ENCODE measurements around the gene PIM1.
A peak's percentile ranks its signal among the peaks of the same experiment; 100 is the strongest.

The PIM1 gene

DNA sequence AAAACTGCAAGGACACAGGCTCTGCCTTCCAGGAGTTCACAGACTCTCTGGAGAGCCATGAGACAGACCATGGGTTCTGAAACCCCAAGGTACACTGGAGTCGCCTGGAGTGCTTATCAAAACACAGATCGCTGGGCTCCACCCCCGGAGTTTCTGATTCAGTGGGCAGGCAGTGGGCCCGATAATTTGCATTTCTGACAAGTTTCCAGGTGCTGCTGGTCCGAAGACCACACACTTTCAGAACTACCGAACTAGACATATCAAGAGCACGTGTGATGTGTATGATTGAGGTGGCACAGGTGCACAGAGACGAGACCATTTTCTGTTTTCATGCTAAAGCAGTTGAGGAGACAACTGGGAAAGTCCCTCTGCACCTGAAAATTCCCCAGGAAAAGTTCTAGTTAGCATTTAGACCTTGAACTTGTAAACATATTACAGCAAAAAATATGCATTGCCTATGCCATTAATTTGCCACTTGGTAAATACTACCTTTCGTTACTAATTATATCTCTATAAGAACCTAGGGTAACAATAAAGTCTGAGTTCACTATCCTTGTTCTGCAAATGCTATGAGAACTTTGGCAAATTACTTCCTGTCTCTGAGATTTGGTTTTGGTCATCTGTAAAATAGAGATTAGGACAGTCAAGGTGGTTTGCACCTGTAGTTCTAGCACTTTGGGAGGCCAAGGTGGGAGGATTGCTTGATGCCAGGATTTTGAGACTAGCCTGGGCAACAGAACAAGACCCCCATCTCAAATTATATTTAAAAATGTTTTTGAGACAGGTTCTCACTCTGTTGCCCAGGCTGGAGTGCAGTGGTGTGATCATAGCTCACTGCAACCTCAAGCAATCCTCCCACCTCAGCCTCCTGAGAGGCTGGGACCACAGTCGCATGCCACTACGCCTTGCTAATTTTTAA lies 14.3 kb upstream of the PIM1 start:
- Histone ChIP-seq H3K27me3 (ENCODE audit: control insufficient read depth in 1 of 2, insufficient read depth in 2 of 2, low read length in 2 of 2) (no peaks in the 10 kb centered on the region), H3K27ac (ENCODE audit: low read depth, low read length) (no peak overlapping the region), H3K4me1 (ENCODE audit: control insufficient read depth in 1 of 2, insufficient read depth in 2 of 2, low read length in 2 of 2) (peaks cover 18 to 19% of the 10 kb centered on the region in 2 donors), H3K9ac (ENCODE audit: low read depth in 1 of 2, low read length in 2 of 2) (no peak overlapping the region), H3K9me3 (ENCODE audit: control insufficient read depth in 1 of 2, low read length in 2 of 2) (no peaks in the 10 kb centered on the region), H3K4me3 (ENCODE audit: low read depth in 1 of 2, low read length in 2 of 2) (peak overlapping the region in 1 of 2 donors; percentile 32), H3K36me3 (ENCODE audit: control insufficient read depth in 1 of 2, insufficient read depth in 2 of 2, low read length in 2 of 2) (no peaks in the 10 kb centered on the region)

DNA sequence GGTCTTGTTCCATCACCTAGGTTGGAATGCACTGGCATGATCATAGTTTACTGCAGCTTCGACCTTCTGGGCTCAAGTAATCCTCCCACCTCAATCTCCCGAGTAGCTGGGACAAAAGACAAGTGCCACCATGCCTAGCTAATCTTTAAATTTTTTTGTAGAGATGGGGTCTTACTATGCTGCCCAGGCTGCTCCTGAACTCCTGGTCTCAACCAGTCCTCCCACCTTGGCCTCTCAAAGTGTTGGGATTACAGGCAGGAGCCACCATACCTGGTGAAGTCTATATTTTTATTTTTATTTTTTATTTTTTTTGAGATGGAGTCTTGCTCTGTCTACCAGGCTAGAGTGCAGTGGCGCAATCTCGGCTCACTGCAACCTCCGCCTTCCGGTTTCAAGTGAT lies 11.4 kb upstream of the PIM1 start:
- H3K9ac ChIP-seq (ENCODE audit: low read depth in 1 of 2, low read length in 2 of 2): no peak overlapping the region
- no peaks in the 10 kb centered on the region for H3K36me3 ChIP-seq (ENCODE audit: control insufficient read depth in 1 of 2, insufficient read depth in 2 of 2, low read length in 2 of 2)
- H3K27me3 ChIP-seq (ENCODE audit: control insufficient read depth in 1 of 2, insufficient read depth in 2 of 2, low read length in 2 of 2): no peaks in the 10 kb centered on the region
- no peak overlapping the region for H3K27ac ChIP-seq (ENCODE audit: low read depth, low read length)
- H3K4me1 ChIP-seq (ENCODE audit: control insufficient read depth in 1 of 2, insufficient read depth in 2 of 2, low read length in 2 of 2): peaks cover 18 to 26% of the 10 kb centered on the region in 2 donors
- H3K4me3 ChIP-seq (ENCODE audit: low read depth in 1 of 2, low read length in 2 of 2): no peak overlapping the region
- no peaks in the 10 kb centered on the region for H3K9me3 ChIP-seq (ENCODE audit: control insufficient read depth in 1 of 2, low read length in 2 of 2)

DNA sequence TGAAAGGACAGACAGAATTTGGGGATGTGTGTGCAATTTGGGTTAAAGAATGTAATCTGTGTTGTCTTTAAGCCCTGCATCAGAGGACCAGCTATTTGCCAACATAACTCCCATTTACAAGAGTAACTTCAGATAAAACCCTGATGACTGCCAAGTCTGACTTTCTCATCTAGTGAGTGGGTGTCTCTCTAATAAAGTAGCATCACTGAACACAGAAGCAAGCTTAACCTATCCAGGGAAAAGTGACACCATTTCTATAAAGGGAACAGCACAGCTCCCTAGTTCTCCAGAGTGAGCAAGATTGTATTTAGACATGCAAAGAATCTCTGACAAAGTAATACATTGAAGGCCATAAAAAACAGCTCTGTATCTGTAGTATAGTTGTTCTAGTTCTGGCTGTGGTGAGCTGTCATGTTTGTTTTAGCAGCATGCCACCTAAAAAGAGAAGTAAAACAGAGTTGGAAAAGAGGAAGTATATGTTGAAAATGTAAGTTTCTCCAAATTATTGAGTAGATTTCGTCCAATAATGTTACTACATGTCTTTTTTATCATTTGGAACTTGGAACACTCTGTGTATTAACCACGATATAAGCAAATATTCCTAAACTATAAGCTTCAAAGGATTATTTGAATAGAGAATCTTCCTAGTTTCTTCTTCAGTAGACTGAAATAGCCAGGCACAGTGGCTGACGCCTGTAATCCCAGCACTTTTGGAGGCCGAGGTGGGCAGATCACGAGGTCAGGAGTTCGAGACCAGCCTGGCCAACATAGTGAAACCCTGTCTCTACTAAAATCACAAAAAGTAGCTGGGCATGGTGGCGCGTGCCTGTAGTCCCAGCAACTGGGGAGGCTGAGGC lies 8.8 kb upstream of the PIM1 start:
- peak overlapping the region; percentile 55 for H3K27ac ChIP-seq (ENCODE audit: low read depth, low read length)
- H3K4me3 ChIP-seq (ENCODE audit: low read depth in 1 of 2, low read length in 2 of 2): no peak overlapping the region
- H3K36me3 ChIP-seq (ENCODE audit: control insufficient read depth in 1 of 2, insufficient read depth in 2 of 2, low read length in 2 of 2): no peaks in the 10 kb centered on the region
- no peaks in the 10 kb centered on the region for H3K9me3 ChIP-seq (ENCODE audit: control insufficient read depth in 1 of 2, low read length in 2 of 2)
- peaks cover 6 to 18% of the 10 kb centered on the region in 2 donors for H3K4me1 ChIP-seq (ENCODE audit: control insufficient read depth in 1 of 2, insufficient read depth in 2 of 2, low read length in 2 of 2)
- H3K9ac ChIP-seq (ENCODE audit: low read depth in 1 of 2, low read length in 2 of 2): no peak overlapping the region
- H3K27me3 ChIP-seq (ENCODE audit: control insufficient read depth in 1 of 2, insufficient read depth in 2 of 2, low read length in 2 of 2): no peaks in the 10 kb centered on the region

DNA sequence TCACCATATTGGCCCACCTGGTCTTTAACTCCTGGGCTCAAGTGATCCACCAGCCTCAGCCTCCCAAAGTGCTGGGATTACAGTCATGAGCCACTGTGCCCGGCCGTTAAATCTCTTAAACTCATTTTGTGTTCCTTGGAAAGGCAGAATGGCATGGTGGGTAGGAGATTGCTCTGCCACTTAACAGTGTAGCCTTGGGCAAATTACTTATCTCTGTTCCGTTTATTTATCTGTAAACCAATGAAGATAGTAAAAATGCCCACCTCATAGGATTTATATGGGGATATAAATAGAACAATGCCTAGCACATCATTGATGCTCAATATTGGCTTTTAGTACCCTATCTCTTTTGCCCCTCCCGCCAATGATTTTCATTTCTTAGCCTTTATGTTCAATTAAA lies 7.2 kb upstream of the PIM1 start:
- no peaks in the 10 kb centered on the region for H3K9me3 ChIP-seq (ENCODE audit: control insufficient read depth in 1 of 2, low read length in 2 of 2)

GRCh38 chr6:37168163-37168758 lies 1.7 kb upstream of the PIM1 start:
- Histone ChIP-seq H3K9me3 (ENCODE audit: control insufficient read depth in 1 of 2, low read length in 2 of 2) (no peaks in the 10 kb centered on the region), H3K4me3 (ENCODE audit: low read depth in 1 of 2, low read length in 2 of 2) (no peak overlapping the region), H3K9ac (ENCODE audit: low read depth in 1 of 2, low read length in 2 of 2) (peak overlapping the region in 1 of 2 donors; percentile 15), H3K36me3 (ENCODE audit: control insufficient read depth in 1 of 2, insufficient read depth in 2 of 2, low read length in 2 of 2) (peaks cover 6 to 10% of the 10 kb centered on the region in 2 donors), H3K27ac (ENCODE audit: low read depth, low read length) (no peak overlapping the region), H3K4me1 (ENCODE audit: control insufficient read depth in 1 of 2, insufficient read depth in 2 of 2, low read length in 2 of 2) (peaks cover 13 to 14% of the 10 kb centered on the region in 2 donors), H3K27me3 (ENCODE audit: control insufficient read depth in 1 of 2, insufficient read depth in 2 of 2, low read length in 2 of 2) (no peaks in the 10 kb centered on the region)

More for the DNA sequence above, 7.2 kb upstream of the PIM1 start:
- H3K36me3 ChIP-seq (ENCODE audit: control insufficient read depth in 1 of 2, insufficient read depth in 2 of 2, low read length in 2 of 2): no peaks in the 10 kb centered on the region
- H3K4me1 ChIP-seq (ENCODE audit: control insufficient read depth in 1 of 2, insufficient read depth in 2 of 2, low read length in 2 of 2): peaks cover 0 to 8% of the 10 kb centered on the region in 2 donors
- H3K4me3 ChIP-seq (ENCODE audit: low read depth in 1 of 2, low read length in 2 of 2): no peak overlapping the region
- H3K27ac ChIP-seq (ENCODE audit: low read depth, low read length): no peak overlapping the region
- no peak overlapping the region for H3K9ac ChIP-seq (ENCODE audit: low read depth in 1 of 2, low read length in 2 of 2)
- H3K27me3 ChIP-seq (ENCODE audit: control insufficient read depth in 1 of 2, insufficient read depth in 2 of 2, low read length in 2 of 2): no peaks in the 10 kb centered on the region

DNA sequence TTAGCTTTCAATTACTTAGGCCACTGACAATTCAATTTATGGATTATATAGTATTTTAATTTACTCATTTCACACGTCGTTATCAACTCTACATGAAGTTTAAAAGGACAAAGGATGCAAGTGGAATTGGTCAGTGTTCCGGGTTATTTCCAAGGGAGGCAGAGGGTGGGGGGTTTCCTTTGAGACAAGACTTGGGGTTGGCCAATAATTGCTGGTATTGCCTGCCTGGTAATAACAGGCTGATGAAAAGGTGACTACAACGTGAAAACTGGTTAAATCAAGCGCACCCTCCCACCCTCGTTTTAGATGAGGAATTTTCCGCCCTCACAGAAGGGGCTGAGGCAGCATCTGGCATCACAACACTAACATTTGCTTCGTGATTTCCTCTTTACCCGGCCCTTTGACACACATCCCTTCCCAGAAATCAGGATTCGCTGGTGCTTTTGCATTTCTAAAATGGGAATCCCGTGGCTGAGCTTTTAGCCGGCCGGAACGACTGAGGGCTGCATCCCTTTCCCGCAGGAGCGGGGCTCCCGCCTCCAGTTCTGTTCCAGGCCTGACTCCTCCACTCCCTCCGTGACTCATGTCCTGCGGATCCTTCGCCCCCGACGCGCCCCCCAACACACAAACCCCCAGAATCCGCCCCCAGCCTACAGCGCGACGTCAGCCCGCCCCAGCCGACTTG lies 999 bp upstream of the PIM1 start:
- H3K4me1 ChIP-seq (ENCODE audit: control insufficient read depth in 1 of 2, insufficient read depth in 2 of 2, low read length in 2 of 2): peaks cover 20 to 21% of the 10 kb centered on the region in 2 donors
- H3K9me3 ChIP-seq (ENCODE audit: control insufficient read depth in 1 of 2, low read length in 2 of 2): no peaks in the 10 kb centered on the region
- H3K4me3 ChIP-seq (ENCODE audit: low read depth in 1 of 2, low read length in 2 of 2): peak overlapping the region; percentile 63 to 73
- peak overlapping the region; percentile 53 to 67 for H3K9ac ChIP-seq (ENCODE audit: low read depth in 1 of 2, low read length in 2 of 2)
- H3K27ac ChIP-seq (ENCODE audit: low read depth, low read length): peak overlapping the region; percentile 86
- peaks cover 12 to 16% of the 10 kb centered on the region in 2 donors for H3K36me3 ChIP-seq (ENCODE audit: control insufficient read depth in 1 of 2, insufficient read depth in 2 of 2, low read length in 2 of 2)
- no peaks in the 10 kb centered on the region for H3K27me3 ChIP-seq (ENCODE audit: control insufficient read depth in 1 of 2, insufficient read depth in 2 of 2, low read length in 2 of 2)

DNA sequence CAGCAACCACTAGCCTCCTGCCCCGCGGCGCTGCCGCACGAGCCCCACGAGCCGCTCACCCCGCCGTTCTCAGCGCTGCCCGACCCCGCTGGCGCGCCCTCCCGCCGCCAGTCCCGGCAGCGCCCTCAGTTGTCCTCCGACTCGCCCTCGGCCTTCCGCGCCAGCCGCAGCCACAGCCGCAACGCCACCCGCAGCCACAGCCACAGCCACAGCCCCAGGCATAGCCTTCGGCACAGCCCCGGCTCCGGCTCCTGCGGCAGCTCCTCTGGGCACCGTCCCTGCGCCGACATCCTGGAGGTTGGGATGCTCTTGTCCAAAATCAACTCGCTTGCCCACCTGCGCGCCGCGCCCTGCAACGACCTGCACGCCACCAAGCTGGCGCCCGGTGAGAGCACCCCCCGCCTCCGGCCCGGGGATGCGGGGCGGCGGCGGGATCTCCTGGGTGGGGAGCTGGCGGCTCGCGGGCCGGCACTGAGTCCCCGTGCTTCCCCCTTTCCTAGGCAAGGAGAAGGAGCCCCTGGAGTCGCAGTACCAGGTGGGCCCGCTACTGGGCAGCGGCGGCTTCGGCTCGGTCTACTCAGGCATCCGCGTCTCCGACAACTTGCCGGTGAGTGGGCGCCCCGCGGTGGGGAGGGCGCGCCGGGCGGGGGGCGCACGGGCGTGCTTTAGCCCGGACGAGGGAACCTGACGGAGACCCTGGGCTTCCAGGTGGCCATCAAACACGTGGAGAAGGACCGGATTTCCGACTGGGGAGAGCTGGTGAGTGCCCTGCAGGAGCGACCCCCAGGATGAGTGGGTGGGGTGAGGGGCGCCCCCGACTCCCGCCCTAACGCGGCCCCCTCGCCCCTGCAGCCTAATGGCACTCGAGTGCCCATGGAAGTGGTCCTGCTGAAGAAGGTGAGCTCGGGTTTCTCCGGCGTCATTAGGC lies 585 bp downstream of the PIM1 start:
- peaks cover 20 to 29% of the 10 kb centered on the region in 2 donors for H3K36me3 ChIP-seq (ENCODE audit: control insufficient read depth in 1 of 2, insufficient read depth in 2 of 2, low read length in 2 of 2)
- H3K27ac ChIP-seq (ENCODE audit: low read depth, low read length): peak overlapping the region; percentile 90
- peaks cover 28 to 36% of the 10 kb centered on the region in 2 donors for H3K4me1 ChIP-seq (ENCODE audit: control insufficient read depth in 1 of 2, insufficient read depth in 2 of 2, low read length in 2 of 2)
- H3K4me3 ChIP-seq (ENCODE audit: low read depth in 1 of 2, low read length in 2 of 2): peak overlapping the region; percentile 90 to 94
- H3K27me3 ChIP-seq (ENCODE audit: control insufficient read depth in 1 of 2, insufficient read depth in 2 of 2, low read length in 2 of 2): no peaks in the 10 kb centered on the region
- H3K9me3 ChIP-seq (ENCODE audit: control insufficient read depth in 1 of 2, low read length in 2 of 2): no peaks in the 10 kb centered on the region
- peak overlapping the region; percentile 86 to 97 for H3K9ac ChIP-seq (ENCODE audit: low read depth in 1 of 2, low read length in 2 of 2)

DNA sequence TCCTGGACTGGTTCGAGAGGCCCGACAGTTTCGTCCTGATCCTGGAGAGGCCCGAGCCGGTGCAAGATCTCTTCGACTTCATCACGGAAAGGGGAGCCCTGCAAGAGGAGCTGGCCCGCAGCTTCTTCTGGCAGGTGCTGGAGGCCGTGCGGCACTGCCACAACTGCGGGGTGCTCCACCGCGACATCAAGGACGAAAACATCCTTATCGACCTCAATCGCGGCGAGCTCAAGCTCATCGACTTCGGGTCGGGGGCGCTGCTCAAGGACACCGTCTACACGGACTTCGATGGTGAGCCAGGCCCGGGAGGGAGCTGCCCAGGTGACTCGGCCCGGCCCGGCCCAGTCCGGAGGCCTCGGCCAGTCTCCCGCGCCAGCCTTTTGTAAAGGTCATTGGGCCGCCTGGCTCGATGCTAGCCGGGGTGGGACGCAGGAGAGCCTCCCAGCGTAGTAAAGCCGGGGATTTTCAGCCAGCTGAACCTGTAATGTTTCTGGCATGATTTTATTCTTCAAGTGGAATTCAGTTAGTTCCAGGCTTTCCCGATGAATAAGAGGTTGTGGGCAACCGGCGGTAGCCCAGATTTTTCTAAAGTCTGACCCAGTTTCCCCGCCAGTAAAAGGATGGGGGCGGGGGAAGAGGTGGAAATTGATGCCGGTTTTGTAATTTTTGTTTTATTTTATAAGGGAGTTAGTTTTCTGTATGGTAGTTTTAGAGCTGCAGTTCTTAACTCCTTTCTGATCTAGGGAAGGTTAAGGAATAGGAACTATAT lies 1.4 kb downstream of the PIM1 start:
- Histone ChIP-seq H3K27me3 (ENCODE audit: control insufficient read depth in 1 of 2, insufficient read depth in 2 of 2, low read length in 2 of 2) (no peaks in the 10 kb centered on the region), H3K9ac (ENCODE audit: low read depth in 1 of 2, low read length in 2 of 2) (peak overlapping the region; percentile 86 to 97), H3K9me3 (ENCODE audit: control insufficient read depth in 1 of 2, low read length in 2 of 2) (no peaks in the 10 kb centered on the region), H3K4me1 (ENCODE audit: control insufficient read depth in 1 of 2, insufficient read depth in 2 of 2, low read length in 2 of 2) (peaks cover 29 to 38% of the 10 kb centered on the region in 2 donors), H3K4me3 (ENCODE audit: low read depth in 1 of 2, low read length in 2 of 2) (peak overlapping the region; percentile 90 to 94), H3K27ac (ENCODE audit: low read depth, low read length) (peak overlapping the region; percentile 90), H3K36me3 (ENCODE audit: control insufficient read depth in 1 of 2, insufficient read depth in 2 of 2, low read length in 2 of 2) (peaks cover 20 to 29% of the 10 kb centered on the region in 2 donors)
